Hematopoietic multipotent progenitor cell treated with erythropoietin and hydrocortisone succinate and interleukin-3 and kit ligand, for 15 days (in vitro differentiated cells): ENCODE data around the gene C6orf15.

Experiments used
- DNase-seq: peaks from one replicate; pipeline ENCODE4 v3.0.0-alpha.2; 2015; ENCODE audit warnings: low spot score

C6orf15 gene

DNA sequence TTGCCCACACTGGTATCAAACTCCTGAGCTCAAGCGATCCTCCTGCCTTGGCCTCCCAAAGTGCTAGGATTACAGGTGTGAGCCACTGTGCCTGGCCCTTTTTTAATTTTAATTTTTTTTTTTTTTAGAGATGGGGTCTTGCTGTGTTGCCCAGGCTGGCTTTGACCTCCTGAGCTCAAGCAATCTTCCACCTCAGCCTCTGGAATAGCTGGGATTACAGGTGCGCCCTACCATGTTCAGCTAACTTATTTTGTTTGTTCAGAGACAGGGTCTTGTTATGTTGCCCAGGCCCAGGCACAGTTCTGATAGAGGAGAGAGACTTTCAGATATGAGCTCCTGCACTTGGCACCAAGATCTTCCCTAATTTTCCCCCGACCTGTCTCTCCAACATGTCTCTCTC lies 18.4 kb upstream of the C6orf15 start:
- no peak for DNase-seq

GRCh38 chr6:31129130-31129529 lies 16.8 kb upstream of the C6orf15 start:
- DNase-seq: no peak

- DNase-seq: peak; percentile 71
Measured at GRCh38 chr6:31128093-31128676, 15.8 kb upstream of the C6orf15 start.

DNA sequence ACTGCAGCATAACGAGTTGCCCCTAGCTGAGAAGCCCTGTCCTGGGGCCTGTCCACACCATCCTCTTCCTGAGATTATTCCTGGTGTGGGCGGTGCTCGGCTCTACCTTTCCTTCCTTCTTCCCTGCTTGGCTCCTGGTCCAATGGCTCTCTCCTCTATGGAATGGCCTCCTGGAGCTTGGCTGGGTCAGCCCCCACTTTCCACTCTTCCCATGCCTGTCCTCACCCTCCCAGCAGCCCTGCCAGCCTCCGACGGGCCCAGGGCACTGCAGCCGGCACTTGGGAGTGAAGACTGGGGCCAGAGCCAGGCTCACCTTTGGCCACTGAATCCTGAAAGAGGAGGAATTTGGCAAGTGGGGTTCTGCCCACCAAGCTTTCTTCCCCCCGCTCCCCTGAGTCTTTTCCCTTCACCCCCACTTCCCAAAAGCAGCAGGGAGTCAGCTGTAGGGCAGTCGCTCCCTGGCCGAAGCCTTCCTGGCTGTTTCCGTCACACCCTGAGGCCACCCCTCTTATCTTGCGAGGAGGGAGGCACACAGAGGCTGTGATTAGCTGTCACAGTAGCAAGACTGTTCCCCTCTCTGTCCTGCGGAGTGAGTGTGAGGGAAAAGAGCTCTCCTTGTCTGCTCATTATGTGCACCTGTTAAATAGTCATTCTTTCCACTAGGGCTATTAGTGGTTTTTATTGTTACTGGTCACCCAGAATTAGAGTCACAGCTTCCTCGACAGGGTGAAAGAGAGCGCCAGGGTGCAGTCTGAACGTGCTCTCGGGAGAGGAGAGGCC lies 14.2 kb upstream of the C6orf15 start:
- no peak for DNase-seq

DNA sequence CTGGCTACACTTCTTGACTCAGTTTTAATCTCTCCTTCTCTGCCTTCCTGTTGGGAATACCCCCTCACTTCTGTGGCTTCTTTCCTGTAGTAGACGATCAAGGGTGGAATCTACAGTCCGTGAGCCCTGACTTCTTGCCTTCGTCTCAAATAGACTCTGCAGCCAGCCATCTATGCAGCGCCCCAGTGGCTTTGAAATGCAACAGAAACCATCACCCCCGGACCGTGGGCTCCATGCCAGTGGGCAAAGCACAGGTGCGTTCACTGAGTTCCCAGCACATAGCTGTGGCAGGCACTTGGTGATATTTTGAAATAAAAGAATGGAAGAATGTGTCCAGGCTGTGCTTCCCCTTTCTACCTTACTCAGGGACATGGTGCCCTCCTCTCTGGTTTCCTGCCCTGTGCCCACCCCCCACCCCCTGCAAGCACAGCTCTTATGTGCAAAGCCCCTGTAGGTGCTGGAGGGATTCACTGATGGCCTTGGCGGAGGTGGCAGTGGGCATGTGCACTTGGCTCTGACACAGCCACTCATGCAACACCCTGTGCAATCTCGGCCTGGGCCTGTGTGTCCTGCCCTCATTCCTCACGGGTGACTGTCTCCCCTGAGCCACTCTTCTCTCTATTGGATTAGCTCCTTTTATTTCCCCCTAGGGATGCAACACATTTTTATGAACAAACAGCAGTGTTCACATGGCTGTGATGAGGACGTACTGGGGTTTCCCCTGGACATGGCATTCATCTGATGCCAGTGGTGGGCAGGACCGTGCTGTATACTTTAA lies 13.4 kb upstream of the C6orf15 start:
- no peak for DNase-seq

GRCh38 chr6:31125162-31125561 lies 12.8 kb upstream of the C6orf15 start:
- DNase-seq: no peak

DNA sequence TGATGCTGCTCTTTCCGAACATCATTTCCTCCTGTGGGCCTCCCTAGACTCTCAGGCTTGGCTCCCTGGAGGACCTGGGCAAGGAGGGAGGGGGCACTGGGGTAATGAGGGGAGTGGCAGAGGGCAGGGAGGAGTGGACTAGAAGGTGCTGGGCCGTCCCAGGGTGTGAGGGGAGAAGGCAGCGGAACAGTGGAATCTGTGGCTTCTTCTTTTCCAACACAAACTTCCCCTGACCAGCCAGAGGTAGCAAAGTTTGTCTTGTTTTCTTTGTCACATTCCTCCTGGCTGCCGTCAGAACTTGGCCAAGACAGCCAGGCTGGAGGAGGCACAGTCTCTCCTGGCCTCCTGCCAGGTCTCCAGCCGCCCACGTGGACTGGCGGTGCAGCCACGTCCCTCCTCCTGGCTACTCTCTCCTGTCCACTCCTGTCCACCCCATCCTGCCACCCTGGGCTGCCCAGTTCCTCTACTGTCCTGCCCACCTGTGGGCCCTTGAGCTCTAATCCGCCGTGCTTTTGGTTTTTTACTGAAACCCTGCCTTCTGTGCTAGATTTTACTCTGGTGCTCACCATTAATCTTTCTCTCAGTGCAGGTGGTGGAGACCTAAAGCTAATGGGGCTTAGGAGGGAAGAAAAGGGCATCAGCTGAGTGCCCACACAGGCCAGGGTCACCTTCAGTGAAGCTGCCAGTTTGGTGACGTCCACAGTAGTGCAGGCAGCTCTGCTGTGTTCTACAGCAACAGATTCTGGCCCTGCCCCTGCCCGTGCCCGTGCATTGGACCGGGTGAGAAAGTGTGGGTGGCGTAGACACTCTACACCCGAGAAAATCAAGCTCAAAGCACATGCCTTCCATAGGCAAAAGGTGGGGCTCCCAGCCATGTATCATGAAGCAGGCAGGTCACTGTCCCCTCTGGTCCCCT lies 10.7 kb upstream of the C6orf15 start:
- no peak for DNase-seq

DNA sequence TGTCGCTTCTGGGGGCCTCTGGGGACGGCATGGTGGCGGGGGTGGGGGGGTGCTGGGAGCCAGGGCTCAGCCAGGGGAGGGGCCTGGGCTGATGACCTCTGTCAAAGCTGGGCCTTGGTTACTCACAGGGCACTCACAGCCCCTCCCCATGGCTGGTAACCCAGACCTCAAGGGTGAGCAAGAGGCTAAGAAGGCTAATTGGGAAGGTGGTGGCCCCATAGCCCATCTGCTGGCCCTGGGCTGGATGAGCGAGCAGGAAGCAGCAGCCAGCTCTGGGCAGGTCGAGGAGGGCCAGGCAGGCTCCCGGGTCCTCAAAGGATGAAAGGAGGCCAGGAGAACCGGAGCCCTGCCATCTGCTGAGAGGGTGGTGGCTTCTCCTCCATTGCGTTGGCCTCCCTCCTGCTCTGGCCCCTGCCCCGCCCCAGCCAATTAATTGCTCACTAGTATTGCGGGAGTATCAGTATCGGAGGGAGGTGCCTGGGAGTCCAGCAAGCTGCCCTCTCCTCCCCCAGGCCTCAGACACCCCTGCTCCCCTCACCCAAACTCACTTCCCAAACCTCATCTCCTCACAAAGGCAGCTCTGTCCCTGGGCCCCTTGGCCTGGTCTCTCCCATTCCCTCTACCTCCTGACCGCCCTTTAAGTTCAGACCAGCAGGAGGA lies 8.9 kb upstream of the C6orf15 start:
- DNase-seq: no peak

- DNase-seq: no peak
Measured at GRCh38 chr6:31120151-31120915, 8.0 kb upstream of the C6orf15 start, which contains the start of gene CDSN. Gene CDSN, minus strand, starts transcription at chr6:31120446. Its CDS starts 27 bp downstream, at chr6:31120419.

- DNase-seq: no peak
Measured at GRCh38 chr6:31118178-31118577, 5.8 kb upstream of the C6orf15 start.

GRCh38 chr6:31116661-31117385 lies 4.4 kb upstream of the C6orf15 start:
- DNase-seq: no peak

DNA sequence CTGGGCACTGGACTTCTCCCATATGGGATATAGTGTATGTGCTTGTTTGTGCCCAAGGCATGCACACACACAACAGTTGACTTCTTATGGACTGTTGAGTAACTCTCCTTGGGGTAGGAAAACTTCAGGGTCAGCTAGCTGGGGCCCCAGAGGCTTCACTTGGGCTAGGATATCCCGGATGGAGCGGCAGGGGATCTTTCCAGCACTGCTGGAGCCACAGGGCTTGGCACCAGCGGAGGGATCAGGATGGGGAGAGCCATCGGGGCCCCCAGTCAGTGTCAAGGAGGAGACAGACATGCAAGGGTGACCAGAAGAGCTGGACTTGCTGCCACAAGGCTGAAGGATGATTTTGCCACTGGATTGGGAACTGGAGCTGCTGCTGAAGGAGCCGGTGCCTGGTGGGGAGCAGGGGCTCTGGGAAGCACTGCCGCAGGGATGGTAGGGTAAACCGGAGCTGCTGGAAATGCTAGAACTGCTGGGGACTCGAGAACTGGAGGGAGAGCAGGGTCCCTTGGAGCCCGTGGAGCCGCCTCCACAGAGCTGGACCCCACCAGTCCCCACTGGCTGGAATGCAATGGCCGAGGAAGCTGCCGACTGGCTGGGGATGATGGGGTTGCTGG lies 3.7 kb upstream of the C6orf15 start:
- DNase-seq: no peak

- no peak for DNase-seq
Measured at GRCh38 chr6:31114970-31115849, 2.8 kb upstream of the C6orf15 start.

DNA sequence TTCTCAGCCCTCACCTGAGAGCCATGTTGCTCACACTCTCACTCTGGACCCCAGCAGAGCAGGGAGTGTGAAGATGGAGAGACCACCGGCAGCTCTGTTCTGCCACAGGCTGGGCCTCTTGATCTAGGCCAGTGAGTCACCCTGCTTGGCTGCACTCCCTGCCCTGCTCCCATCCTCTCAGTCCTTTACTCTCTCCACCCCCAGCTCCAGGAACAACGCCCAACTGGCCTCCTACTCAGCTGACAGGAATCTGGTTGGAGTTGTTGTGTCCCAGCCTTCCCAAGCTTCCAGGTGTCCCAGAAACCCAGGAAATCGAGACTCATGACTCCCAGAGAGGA lies 2.1 kb upstream of the C6orf15 start, which contains the start of gene PSORS1C1:
Gene PSORS1C1 (plus strand): TSS at position 260 of the 338 bp plus-strand sequence. CDS start 14,833 bp downstream, outside the sequence.
- DNase-seq: no peak

- no peak for DNase-seq
Measured at GRCh38 chr6:31113861-31114540, 1.6 kb upstream of the C6orf15 start.

- no peak for DNase-seq
Measured at GRCh38 chr6:31111712-31112111, 663 bp downstream of the C6orf15 start.

DNA sequence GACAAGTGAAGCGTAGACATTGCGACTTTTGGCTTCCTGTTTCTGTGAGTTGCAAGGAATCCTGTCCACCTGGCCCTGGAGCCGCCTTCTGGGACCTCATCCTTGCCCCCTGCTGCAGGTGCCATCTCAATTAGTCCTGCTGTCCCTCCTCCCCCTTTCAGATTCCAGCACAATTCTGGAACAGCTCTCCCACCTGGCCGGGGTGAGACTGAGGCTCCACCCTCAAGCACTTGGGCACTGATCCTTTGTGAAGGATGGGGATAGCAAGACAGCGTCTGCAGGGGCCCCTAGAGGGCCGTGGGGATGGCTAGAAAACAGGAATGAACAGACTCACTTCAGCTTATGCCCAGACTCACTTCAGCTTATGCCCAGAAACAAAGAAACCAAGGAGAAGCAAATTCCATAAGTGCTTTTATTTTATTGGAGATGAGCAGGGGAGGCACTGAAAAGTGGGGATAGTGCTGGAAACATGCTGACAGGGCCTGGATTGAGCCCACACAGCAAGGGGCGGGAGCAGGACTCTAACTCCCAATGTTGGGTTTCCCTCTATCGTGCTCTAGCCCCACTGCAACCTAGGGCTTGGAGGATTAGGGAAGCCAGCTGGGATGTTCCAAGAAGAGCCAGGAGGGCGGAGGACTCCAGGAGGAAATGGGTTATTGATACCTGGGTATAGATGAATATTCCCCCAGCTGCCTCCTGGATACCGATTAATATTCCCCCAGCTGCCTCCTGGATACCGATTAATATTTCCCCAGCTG lies 1.4 kb downstream of the C6orf15 start:
- no peak for DNase-seq
